Measurements from ENCODE around the gene PRKCA.

PRKCA gene

DNA sequence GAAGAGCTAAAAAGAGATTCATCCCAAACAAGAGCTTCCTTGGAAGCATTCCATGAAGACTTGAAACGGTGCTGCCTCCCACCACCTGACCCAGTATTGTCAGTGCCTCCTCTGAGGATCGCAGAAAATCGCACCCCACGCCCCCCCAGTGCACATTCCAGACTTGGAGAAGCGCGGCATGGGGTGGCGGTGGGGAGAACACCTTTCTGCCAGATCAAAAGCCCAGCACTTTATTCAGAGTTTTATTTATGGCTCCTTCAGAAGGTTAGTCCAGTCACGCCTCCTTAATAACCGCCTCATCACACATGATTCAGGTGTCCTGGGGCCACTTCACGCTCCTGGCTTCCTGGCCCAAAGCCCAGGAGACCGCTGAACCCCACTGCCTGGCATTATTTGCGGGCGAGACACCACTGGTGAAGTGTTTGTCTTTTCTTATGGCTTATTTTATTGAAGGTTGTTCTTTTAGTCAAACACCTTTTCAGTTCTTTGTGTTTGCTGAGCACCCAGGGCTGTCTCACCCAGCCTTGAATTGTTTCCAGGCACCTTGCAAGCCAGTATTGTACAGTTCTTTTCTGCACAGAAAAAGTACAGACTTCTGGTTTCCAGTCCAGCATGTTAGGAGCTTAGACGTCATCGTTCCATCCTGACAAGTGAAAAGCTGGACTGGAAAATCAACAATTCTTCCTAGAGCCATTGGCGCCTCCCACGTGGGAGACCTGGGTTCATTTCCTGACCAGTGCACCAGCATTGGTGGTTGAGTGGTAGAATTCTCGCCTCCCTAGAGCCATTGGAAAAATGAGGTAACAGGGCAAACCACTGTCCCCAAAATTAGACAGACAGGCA is 452.9 kb downstream of the PRKCA start:
- no peaks in the 10 kb centered on the region for H3K27me3 ChIP-seq (ENCODE audit: insufficient read depth, insufficient read length)
- no peaks in the 10 kb centered on the region for H3K9me3 ChIP-seq (ENCODE audit: insufficient read depth, low read length)
- no peaks in the 10 kb centered on the region for H3K36me3 ChIP-seq (ENCODE audit: insufficient read depth, insufficient read length, low read length)
- TF ChIP-seq YY1 (IDR thresholded peaks at IDR 0.05; ENCODE audit: insufficient read depth, insufficient read length) (no peak), ZNF274 (IDR thresholded peaks at IDR 0.05; ENCODE audit: low read depth, low read length) (no peak), SUZ12 (IDR thresholded peaks at IDR 0.05; ENCODE audit: extremely low read depth, insufficient read depth, insufficient read length) (no peak)
- H3K9ac ChIP-seq (ENCODE audit: insufficient read length, low read depth): no peak overlapping the region
- no peaks in the 10 kb centered on the region for H3K4me1 ChIP-seq (ENCODE audit: insufficient read depth, insufficient read length)
- DNase-seq (ENCODE audit: low read depth, low spot score): no peak
- H3K4me3 ChIP-seq (ENCODE audit: insufficient read length, low read depth): no peak overlapping the region

DNA sequence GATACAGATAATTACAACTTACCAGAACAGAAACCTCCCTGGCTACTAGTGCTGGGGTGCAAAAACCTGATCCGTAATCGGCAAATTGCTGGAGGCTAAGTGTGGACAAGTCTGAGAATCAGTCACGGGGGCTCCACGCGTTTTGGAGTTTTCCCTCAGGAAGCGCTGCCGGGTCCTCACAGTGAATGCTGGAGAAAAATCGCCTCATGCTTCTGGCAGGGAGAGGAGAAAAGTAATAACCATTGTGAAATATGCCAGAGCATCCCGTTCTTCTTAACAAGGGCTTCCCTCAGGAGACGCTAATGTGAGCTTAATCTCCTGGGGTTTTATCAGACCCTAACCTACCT is 453.5 kb downstream of the PRKCA start:
- Histone ChIP-seq H3K27me3 (ENCODE audit: insufficient read depth, insufficient read length) (no peaks in the 10 kb centered on the region), H3K4me1 (ENCODE audit: insufficient read depth, insufficient read length) (no peaks in the 10 kb centered on the region), H3K9ac (ENCODE audit: insufficient read length, low read depth) (no peak overlapping the region), H3K36me3 (ENCODE audit: insufficient read depth, insufficient read length, low read length) (no peaks in the 10 kb centered on the region), H3K9me3 (ENCODE audit: insufficient read depth, low read length) (no peaks in the 10 kb centered on the region), H3K4me3 (ENCODE audit: insufficient read length, low read depth) (no peak overlapping the region)
- no peak for DNase-seq (ENCODE audit: low read depth, low spot score)
- no peak for TF ChIP-seq SUZ12 (IDR thresholded peaks at IDR 0.05; ENCODE audit: extremely low read depth, insufficient read depth, insufficient read length)
- no peak for TF ChIP-seq ZNF274 (IDR thresholded peaks at IDR 0.05; ENCODE audit: low read depth, low read length)

GRCh38 chr17:66760324-66760723 is 457.9 kb downstream of the PRKCA start:
- Histone ChIP-seq H3K9me3 (ENCODE audit: insufficient read depth, low read length) (no peaks in the 10 kb centered on the region), H3K4me1 (ENCODE audit: insufficient read depth, insufficient read length) (peaks cover 2% of the 10 kb centered on the region), H3K27me3 (ENCODE audit: insufficient read depth, insufficient read length) (no peaks in the 10 kb centered on the region), H3K4me3 (ENCODE audit: insufficient read length, low read depth) (no peak overlapping the region), H3K9ac (ENCODE audit: insufficient read length, low read depth) (no peak overlapping the region), H3K36me3 (ENCODE audit: insufficient read depth, insufficient read length, low read length) (no peaks in the 10 kb centered on the region)
- no peak for DNase-seq (ENCODE audit: low read depth, low spot score)
- TF ChIP-seq ZNF274 (IDR thresholded peaks at IDR 0.05; ENCODE audit: low read depth, low read length) (no peak), SUZ12 (IDR thresholded peaks at IDR 0.05; ENCODE audit: extremely low read depth, insufficient read depth, insufficient read length) (no peak)

GRCh38 chr17:66762276-66762675 is 459.9 kb downstream of the PRKCA start:
- TF ChIP-seq SUZ12 (IDR thresholded peaks at IDR 0.05; ENCODE audit: extremely low read depth, insufficient read depth, insufficient read length): no peak
- no peak for TF ChIP-seq ZNF274 (IDR thresholded peaks at IDR 0.05; ENCODE audit: low read depth, low read length)
- TF ChIP-seq YY1 (IDR thresholded peaks at IDR 0.05; ENCODE audit: insufficient read depth, insufficient read length): no peak
- H3K4me3 ChIP-seq (ENCODE audit: insufficient read length, low read depth): no peak overlapping the region
- H3K9ac ChIP-seq (ENCODE audit: insufficient read length, low read depth): no peak overlapping the region
- H3K27me3 ChIP-seq (ENCODE audit: insufficient read depth, insufficient read length): no peaks in the 10 kb centered on the region
- no peak for DNase-seq (ENCODE audit: low read depth, low spot score)
- H3K9me3 ChIP-seq (ENCODE audit: insufficient read depth, low read length): no peaks in the 10 kb centered on the region
- H3K4me1 ChIP-seq (ENCODE audit: insufficient read depth, insufficient read length): peaks cover 2% of the 10 kb centered on the region
- H3K36me3 ChIP-seq (ENCODE audit: insufficient read depth, insufficient read length, low read length): no peaks in the 10 kb centered on the region

DNA sequence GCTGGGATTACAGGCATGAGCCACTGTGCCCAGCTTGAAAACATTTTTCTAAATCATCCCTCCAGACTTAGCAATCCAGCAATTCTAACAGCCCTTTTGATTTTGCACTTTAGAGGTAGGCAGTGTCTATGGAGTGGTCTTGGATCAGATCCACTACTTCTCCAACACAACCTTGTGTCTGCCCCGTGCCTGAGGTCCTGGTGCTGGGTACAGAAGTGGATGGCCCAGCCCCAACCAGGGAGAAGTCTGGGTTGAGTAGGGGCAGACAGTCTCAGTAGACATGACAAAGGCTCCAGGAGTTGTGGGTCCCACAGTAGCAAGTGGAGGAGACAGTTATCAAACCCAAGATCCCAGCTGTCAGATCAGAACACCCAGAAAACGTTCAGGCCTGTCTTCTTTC is 460.6 kb downstream of the PRKCA start:
- DNase-seq (ENCODE audit: low read depth, low spot score): no peak
- H3K4me3 ChIP-seq (ENCODE audit: insufficient read length, low read depth): no peak overlapping the region
- H3K9me3 ChIP-seq (ENCODE audit: insufficient read depth, low read length): no peaks in the 10 kb centered on the region; the same call in 1 of the 2 replicates
- TF ChIP-seq ZNF274 (IDR thresholded peaks at IDR 0.05; ENCODE audit: low read depth, low read length) (no peak), SUZ12 (IDR thresholded peaks at IDR 0.05; ENCODE audit: extremely low read depth, insufficient read depth, insufficient read length) (no peak), YY1 (IDR thresholded peaks at IDR 0.05; ENCODE audit: insufficient read depth, insufficient read length) (no peak)
- H3K36me3 ChIP-seq (ENCODE audit: insufficient read depth, insufficient read length, low read length): no peaks in the 10 kb centered on the region
- peaks cover 2% of the 10 kb centered on the region for H3K4me1 ChIP-seq (ENCODE audit: insufficient read depth, insufficient read length)
- H3K9ac ChIP-seq (ENCODE audit: insufficient read length, low read depth): no peak overlapping the region
- no peaks in the 10 kb centered on the region for H3K27me3 ChIP-seq (ENCODE audit: insufficient read depth, insufficient read length)

DNA sequence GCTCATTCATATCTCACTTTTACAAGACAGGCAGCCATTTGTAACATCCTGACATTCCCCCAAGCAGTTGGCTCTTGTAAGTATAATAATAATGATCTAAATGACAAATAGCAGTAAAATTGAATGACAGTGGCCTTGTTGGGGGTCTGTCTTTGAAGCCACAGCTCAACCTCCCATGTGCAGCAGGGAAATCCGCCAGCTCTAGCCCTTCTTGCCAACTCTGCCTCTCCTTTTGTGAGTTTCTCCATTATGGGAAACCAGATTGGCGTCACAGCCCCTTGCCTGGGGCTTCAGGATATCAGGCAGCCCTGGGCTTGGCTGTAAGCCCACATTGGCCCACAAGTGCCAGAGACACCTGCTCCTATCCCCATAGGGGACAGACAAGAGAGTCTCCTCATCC is 462.1 kb downstream of the PRKCA start:
- no peak overlapping the region for H3K4me3 ChIP-seq (ENCODE audit: insufficient read length, low read depth)
- no peak overlapping the region for H3K9ac ChIP-seq (ENCODE audit: insufficient read length, low read depth)
- H3K36me3 ChIP-seq (ENCODE audit: insufficient read depth, insufficient read length, low read length): no peaks in the 10 kb centered on the region
- no peaks in the 10 kb centered on the region for H3K27me3 ChIP-seq (ENCODE audit: insufficient read depth, insufficient read length)
- H3K9me3 ChIP-seq (ENCODE audit: insufficient read depth, low read length): peaks cover 7% of the 10 kb centered on the region; the same call in 1 of the 2 replicates
- DNase-seq (ENCODE audit: low read depth, low spot score): no peak
- no peak for TF ChIP-seq YY1 (IDR thresholded peaks at IDR 0.05; ENCODE audit: insufficient read depth, insufficient read length)
- TF ChIP-seq SUZ12 (IDR thresholded peaks at IDR 0.05; ENCODE audit: extremely low read depth, insufficient read depth, insufficient read length): no peak
- TF ChIP-seq ZNF274 (IDR thresholded peaks at IDR 0.05; ENCODE audit: low read depth, low read length): no peak
- peaks cover 2% of the 10 kb centered on the region for H3K4me1 ChIP-seq (ENCODE audit: insufficient read depth, insufficient read length)

DNA sequence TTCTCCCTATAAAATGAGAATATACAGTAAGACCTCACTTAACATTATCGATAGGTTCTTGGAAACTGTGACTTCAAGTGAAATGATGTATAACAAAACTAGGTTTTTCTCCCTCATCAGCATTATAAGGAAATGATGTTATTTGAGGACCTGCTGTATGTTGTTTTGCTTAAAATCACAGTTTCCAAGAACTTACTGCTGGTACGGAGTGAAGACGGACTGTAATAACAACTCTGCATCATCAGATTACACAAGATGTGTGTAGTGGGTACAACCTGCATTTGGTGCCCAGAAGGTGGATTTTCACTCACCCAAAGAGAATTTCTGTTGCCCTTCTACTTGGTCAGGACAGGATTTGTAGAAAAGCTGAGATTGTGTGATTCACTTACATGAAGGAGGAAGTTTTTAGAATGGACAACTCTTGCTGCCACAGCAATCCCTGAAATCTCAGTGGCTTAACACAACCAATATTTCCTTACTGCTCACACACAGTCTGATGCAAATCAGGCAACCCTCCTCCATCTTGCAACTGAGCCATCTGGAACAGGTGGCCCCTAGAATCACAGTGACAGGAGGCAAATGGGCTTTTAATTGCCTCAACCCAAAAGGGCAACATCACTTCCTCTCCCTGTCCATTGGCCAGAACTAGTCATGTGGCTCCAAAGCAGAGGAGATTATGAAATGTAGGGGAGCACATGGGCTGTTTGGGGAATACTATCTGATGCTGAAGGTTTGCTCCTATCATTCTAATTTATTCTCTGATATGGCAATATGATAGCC is 464.9 kb downstream of the PRKCA start:
- H3K9ac ChIP-seq (ENCODE audit: insufficient read length, low read depth): no peak overlapping the region
- H3K4me3 ChIP-seq (ENCODE audit: insufficient read length, low read depth): no peak overlapping the region
- H3K4me1 ChIP-seq (ENCODE audit: insufficient read depth, insufficient read length): peaks cover 2% of the 10 kb centered on the region
- peaks cover 7% of the 10 kb centered on the region; the same call in 1 of the 2 replicates for H3K9me3 ChIP-seq (ENCODE audit: insufficient read depth, low read length)
- no peak for TF ChIP-seq ZNF274 (IDR thresholded peaks at IDR 0.05; ENCODE audit: low read depth, low read length)
- TF ChIP-seq YY1 (IDR thresholded peaks at IDR 0.05; ENCODE audit: insufficient read depth, insufficient read length): no peak
- TF ChIP-seq SUZ12 (IDR thresholded peaks at IDR 0.05; ENCODE audit: extremely low read depth, insufficient read depth, insufficient read length): no peak
- no peaks in the 10 kb centered on the region for H3K36me3 ChIP-seq (ENCODE audit: insufficient read depth, insufficient read length, low read length)
- H3K27me3 ChIP-seq (ENCODE audit: insufficient read depth, insufficient read length): no peaks in the 10 kb centered on the region
- no peak for DNase-seq (ENCODE audit: low read depth, low spot score)

All from NT2/D1 (cell line).